Hypothalamus (tissue), 51 donors: ENCODE measurements around the gene ACSBG1.

Source experiments
- DNase-seq, 51 donors: peaks; one replicate each; lab custom pipeline; 2025; lab: John Stamatoyannopoulos, UW

ACSBG1 gene, protein sequence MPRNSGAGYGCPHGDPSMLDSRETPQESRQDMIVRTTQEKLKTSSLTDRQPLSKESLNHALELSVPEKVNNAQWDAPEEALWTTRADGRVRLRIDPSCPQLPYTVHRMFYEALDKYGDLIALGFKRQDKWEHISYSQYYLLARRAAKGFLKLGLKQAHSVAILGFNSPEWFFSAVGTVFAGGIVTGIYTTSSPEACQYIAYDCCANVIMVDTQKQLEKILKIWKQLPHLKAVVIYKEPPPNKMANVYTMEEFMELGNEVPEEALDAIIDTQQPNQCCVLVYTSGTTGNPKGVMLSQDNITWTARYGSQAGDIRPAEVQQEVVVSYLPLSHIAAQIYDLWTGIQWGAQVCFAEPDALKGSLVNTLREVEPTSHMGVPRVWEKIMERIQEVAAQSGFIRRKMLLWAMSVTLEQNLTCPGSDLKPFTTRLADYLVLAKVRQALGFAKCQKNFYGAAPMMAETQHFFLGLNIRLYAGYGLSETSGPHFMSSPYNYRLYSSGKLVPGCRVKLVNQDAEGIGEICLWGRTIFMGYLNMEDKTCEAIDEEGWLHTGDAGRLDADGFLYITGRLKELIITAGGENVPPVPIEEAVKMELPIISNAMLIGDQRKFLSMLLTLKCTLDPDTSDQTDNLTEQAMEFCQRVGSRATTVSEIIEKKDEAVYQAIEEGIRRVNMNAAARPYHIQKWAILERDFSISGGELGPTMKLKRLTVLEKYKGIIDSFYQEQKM

GRCh38 chr15:78234515-78235040 is at the start of gene ACSBG1:
ACSBG1 (minus strand) TSS chr15:78234565; CDS start chr15:78234501, 64 bp downstream.
- peak in 18 of 51 donors; percentile 12 to 68 (median 51) for DNase-seq

DNA sequence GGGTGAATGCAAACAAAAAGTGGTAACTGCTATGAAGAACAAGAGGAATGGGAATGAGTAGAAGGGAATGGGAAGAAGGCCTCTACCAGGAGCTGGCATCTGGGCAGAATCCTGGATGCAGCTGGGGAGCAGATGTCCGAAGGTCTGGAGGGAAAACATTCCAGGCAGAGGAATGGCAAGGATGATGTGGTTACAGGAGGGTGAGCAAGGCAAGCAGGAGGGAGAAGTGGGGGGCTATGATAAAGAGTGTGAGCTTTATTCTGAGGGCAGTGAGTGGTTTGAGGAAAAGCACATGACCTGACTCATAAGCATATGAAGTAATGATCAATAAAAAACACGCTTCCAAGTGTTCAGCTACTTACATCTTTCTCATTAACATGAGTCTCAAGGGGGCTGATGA is 48.0 kb upstream of the ACSBG1 start:
- DNase-seq, result peak in 1 of 51 donors; percentile 14

DNA sequence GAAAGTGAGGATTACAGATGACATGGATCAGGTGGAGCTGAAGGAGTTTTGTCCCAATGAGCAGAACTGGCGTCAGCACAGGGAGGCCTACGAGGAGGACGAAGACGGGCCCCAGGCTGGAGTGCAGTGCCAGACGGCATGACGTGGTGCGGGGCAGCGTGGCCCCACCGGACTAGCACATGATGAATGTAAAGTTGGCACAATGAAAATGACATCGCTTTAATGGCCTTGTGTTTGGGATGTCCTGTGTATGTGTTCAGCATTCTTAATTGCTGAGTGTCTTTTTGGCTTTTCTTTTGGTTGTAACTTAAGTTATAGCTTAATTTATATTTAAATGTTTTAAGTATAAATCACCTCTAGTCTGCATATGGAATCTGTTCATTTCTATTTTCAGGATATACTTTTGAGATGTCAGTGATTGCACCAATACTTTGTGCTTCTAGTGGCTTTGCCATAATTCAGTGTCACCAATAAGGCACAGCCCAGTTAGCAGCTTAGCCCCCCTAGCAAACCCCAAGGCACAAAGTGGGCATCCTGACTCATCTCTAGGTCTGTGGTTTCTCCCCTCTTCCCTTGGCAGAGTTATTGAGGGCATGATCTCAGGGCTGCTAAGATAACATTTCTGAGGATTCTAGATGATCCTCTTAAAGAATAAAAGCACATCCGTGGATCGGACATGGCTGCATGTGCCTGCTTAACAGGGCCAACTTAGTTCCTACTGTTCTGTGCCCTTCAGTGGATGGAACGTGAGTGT is 46.1 kb upstream of the ACSBG1 start:
- peak in 1 of 51 donors; percentile 13 for DNase-seq

GRCh38 chr15:78276064-78276943 is 41.9 kb upstream of the ACSBG1 start:
- no peak for DNase-seq

GRCh38 chr15:78274994-78275393 is 40.6 kb upstream of the ACSBG1 start:
- no peak for DNase-seq

DNA sequence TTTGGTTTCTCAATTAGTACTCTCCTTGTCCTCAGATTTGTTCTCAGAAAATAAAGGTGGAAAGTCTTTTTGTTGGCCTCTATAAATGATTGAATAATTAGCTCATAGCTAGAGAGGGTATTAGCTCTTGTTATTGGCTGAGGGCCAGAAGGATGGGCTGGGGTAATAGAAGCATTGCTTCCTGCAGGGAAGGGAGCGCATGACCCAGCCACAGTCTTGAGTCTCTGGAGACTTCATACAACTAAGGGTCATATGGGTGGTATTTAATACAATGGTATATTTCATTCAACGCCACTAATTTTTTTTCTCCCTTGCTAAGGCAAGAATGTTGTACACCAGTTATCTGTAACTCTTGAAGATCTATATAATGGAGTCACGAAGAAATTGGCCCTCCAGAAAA is 38.4 kb upstream of the ACSBG1 start:
- DNase-seq, result no peak

GRCh38 chr15:78272316-78272715 is 38.0 kb upstream of the ACSBG1 start:
- DNase-seq, result no peak

DNA sequence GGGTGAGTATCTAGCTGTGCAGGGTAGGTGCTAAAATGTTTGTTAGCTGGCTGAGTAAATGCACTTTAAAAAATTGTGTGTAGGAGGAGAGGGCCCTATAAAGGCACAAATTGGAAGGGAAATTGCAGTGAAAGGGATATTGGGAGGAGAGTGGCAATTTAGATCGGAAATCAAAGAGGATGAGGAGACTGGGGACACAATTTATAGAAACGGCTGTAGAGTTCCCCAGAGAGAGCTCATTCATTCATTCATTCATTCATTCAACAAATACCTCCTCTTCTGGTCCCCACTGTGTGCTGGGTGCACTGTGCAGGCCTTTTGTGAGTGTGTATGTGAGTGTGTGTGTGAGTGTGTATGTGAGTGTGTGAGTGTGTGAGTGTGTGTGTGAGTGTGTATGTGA is 32.4 kb upstream of the ACSBG1 start:
- no peak for DNase-seq

DNA sequence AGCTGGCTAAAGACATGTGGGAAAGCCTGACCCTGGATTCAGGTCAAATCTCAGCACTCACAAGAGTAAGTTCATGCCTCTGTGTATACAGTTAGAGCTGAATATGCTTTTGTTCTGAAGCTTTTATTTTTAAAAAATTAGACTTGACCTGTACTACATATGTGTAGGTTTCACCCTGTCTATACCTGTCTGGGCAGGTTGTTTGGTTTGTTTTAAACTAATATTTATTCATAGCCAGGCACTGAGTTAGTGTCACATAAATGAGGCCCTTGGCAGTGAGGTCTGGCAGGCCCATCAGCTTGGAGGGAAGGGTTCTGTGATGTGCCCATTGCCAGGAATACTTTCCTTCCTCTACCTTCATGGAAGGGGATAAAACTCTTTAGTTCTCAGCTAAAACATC is 31.9 kb upstream of the ACSBG1 start:
- no peak for DNase-seq

DNA sequence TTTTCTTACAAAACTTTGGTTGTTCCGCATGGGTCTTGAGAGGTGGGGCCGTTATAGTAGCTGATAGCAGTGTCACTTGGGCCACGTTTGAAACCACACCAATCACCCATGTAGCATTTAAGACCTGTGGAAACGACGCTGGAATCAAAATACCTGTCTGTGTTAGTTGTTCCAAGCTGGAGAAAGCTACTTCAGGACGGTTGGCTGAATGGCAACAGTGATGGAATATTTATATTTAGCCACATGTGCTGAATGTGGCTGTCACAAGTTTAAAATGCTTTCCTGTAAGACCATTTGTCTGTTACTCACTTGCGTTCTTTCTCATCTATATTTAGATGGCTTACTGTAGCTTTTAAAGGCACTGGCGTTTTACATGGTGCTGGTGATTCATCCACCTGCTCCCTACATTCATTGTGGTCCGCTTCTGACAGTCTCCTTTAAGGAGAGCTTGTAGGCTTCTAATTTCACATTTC is 31.4 kb upstream of the ACSBG1 start:
- DNase-seq, result peak in 1 of 51 donors; percentile 26

- peak in 1 of 51 donors; percentile 69 for DNase-seq
Measured at GRCh38 chr15:78265137-78265460, 30.7 kb upstream of the ACSBG1 start.

DNA sequence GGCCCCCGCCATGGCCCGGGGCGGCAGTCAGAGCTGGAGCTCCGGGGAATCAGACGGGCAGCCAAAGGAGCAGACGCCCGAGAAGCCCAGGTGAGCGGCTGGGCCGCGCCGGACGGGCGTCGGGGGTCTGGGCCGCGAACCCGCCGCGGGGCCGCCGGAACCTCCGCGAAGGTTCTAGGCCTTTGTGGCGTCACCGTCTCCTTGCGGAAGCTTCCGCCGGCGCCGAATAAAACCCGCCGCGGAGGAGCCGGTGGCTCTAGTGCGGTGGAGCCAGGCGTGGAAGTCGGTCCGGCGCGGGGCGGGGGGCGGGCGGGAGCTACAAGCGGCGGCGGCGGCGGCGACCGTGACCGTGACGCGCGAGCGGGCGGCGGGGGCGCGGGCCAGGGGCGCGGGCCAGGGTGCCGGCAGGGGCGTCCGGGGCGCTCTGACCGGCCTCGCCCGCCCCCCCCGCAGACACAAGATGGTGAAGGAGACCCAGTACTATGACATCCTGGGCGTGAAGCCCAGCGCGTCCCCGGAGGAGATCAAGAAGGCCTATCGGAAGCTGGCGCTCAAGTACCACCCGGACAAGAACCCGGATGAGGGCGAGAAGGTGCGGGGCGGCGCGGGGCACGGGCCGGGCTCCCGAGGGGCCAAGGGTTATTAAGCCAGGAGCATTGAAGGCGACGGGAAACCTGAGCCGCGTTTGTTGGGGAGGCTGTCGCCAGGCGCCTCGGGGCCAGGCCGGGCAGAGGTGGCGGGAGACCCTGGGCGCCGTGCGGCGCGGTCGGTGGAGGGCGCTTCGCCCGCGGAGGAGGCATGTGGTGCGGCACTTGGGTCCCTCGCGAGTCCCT is 30.2 kb upstream of the ACSBG1 start, which contains the start of gene DNAJA4:
TSS of gene DNAJA4 (plus strand) at position 259 of the 833 bp plus-strand sequence. CDS start at position 461, 202 bp downstream.
- peak in 44 of 51 donors; percentile 20 to 88 (median 61) for DNase-seq

DNA sequence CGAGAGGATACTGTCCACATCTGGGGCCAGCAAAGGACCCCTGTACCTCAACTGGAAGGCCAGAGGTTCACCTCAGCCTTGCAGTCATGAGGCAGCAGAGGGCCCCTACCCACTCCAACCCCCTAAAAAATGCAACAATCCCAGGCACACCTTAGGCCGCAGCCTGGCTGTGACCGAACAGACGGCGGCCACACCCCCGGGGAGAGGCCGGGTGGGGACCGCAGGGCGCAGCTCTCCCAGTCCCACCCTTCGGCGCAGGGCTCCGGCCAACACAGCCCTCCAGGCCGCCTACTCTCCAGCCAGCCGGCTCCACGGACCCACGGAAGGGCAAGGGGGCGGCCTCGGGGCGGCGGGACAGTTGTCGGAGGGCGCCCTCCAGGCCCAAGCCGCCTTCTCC is 29.5 kb upstream of the ACSBG1 start:
- DNase-seq, result peak in 1 of 51 donors; percentile 39

DNA sequence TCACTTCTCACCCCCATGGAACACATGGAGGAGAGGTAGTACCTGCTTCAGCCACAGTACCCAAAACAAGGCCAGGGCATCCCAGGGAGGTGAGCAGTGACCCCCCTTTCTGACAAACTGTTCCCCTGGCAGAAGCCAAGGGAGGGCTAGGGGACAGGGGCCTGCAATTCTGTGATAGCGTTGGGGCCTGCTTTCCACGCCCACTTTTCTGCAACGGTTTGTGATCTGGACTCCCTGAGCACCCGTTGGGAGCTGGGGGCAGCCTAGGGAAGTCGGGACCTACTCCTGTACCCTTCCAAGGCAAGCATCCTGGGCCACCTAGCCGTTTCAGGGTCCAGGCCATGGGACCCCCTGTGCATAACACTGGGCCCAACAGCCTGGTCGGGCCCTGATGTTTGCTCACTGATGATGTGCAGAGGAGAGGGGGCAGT is 29.0 kb upstream of the ACSBG1 start:
- DNase-seq, result no peak

GRCh38 chr15:78261062-78261461 is 26.7 kb upstream of the ACSBG1 start:
- DNase-seq, result no peak

GRCh38 chr15:78260489-78260888 is 26.1 kb upstream of the ACSBG1 start:
- peak in 2 of 51 donors; percentile 17 to 31 for DNase-seq

- DNase-seq, result no peak
Measured at GRCh38 chr15:78259232-78259631, 24.9 kb upstream of the ACSBG1 start.

DNA sequence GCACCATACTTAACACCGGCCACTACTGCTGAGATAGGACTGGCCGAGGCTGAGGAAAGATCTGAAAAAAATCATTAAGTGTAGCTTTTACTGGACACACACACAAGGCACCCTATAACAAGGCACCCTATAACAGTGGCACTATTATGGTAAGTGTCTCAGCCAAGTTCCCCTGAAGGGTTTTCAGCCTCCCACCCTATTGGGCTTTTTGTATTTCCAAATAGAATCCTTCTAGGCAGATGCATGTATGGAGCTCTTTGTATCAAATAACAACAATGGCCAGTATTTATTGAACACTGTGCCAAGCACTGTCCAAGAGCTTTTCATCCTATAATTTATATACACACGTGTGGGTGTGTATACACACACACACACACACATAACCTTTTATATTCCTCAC is 23.3 kb upstream of the ACSBG1 start:
- DNase-seq, result peak in 3 of 51 donors; percentile 20 to 39 (median 33)

DNA sequence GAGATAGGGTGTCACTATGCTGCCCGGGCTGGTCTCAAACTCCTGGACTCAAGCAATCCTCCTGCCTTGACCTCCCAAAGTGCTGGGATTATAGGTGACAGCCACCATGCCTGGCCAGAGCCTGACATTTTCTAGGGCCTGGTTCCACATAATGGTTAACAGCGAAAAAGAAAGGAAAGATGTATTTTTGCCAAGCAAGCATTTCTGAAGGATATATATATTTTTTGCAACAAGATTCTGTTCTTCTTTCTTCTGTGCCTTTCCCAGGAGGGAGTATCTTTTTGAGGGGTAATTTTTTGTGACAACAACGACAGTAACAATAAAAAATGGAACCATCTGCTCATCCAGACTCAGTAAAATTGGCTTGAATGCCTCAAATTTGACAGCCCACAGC is 21.7 kb upstream of the ACSBG1 start:
- DNase-seq, result no peak
